GM23338 (cell line): ENCODE results near the gene MPIG6B. TPM values are rescaled to one million over a fixed set of nuclear protein-coding genes. Genes with fewer than 3 reads are reported as not detected.

Experiments
- ATAC-seq: fragments of 200-7000 bp; cut with Tn5 transposase; 3 replicates; pipeline ENCODE4 v1.9.1; 2020
- DNase-seq: peaks from one replicate; pipeline ENCODE4 v3.0.0-alpha.2; 2015; ENCODE audit warnings: low spot score
- H2AFZ ChIP-seq: fragments of 200-600 bp; sonication (generic); 2 replicates; pipeline ENCODE4 v1.8.0; 2016; ENCODE audit warnings: antibody characterized with exemption, mild to moderate bottlenecking, moderate library complexity
- H3F3A ChIP-seq: fragments of 200-600 bp; sonication (generic); replicated peaks from 2 replicates; pipeline ENCODE4 v1.8.0; 2017; ENCODE audit warnings: antibody characterized with exemption, mixed run types, low read depth
- H3K27ac ChIP-seq: fragments of 200-600 bp; sonication (generic); 2 replicates; pipeline ENCODE4 v1.6.1; 2016; ENCODE audit warnings: low read depth
- H3K27me3 ChIP-seq: fragments of 200-600 bp; sonication (generic); 2 replicates; pipeline ENCODE4 v1.8.0; 2016; ENCODE audit warnings: mild to moderate bottlenecking, mixed run types, moderate library complexity; ENCODE audit not compliant: insufficient read depth
- H3K36me3 ChIP-seq: fragments of 200-600 bp; sonication (generic); 2 replicates; pipeline ENCODE4 v1.8.0; 2016; ENCODE audit warnings: mild to moderate bottlenecking; ENCODE audit not compliant: insufficient read depth
- H3K4me1 ChIP-seq: fragments of 200-600 bp; sonication (generic); 2 replicates; pipeline ENCODE4 v1.8.0; 2016; ENCODE audit warnings: mild to moderate bottlenecking, moderate library complexity; ENCODE audit not compliant: insufficient read depth
- H3K4me2 ChIP-seq: fragments of 200-600 bp; sonication (generic); 2 replicates; pipeline ENCODE4 v1.7.1; 2017; ENCODE audit warnings: mixed run types
- H3K4me3 ChIP-seq: fragments of 200-600 bp; sonication (generic); 2 replicates; pipeline ENCODE4 v1.6.1; 2016; ENCODE audit warnings: mixed run types
- H3K79me2 ChIP-seq: fragments of 200-600 bp; sonication (generic); replicated peaks from 2 replicates; pipeline ENCODE4 v1.8.0; 2017; ENCODE audit warnings: mild to moderate bottlenecking; ENCODE audit not compliant: insufficient read depth
- H3K9me2 ChIP-seq: fragments of 200-600 bp; sonication (generic); 2 replicates; pipeline ENCODE4 v1.8.0; 2017; ENCODE audit not compliant: insufficient read depth
- H4K20me1 ChIP-seq: fragments of 200-600 bp; sonication (generic); replicated peaks from 2 replicates; pipeline ENCODE4 v1.8.0; 2017; ENCODE audit warnings: mild to moderate bottlenecking; ENCODE audit not compliant: insufficient read depth
- H3K27ac Mint-ChIP-seq: 2 replicates; pipeline ENCODE4 v1.8.0; 2020; ENCODE audit warnings: inconsistent platforms, mild to moderate bottlenecking, moderate library complexity, mixed read lengths
- H3K27me3 Mint-ChIP-seq: 3 replicates; pipeline ENCODE4 v1.8.0; 2022; ENCODE audit warnings: low read depth, mild to moderate bottlenecking, moderate library complexity, mixed read lengths, inconsistent platforms; ENCODE audit not compliant: insufficient read depth, poor library complexity
- H3K36me3 Mint-ChIP-seq: 3 replicates; pipeline ENCODE4 v1.8.0; 2021; ENCODE audit warnings: low read depth, mild to moderate bottlenecking, inconsistent platforms, moderate library complexity, mixed read lengths
- H3K4me1 Mint-ChIP-seq: 3 replicates; pipeline ENCODE4 v1.8.0; 2020; ENCODE audit warnings: mild to moderate bottlenecking, inconsistent platforms, mixed read lengths
- H3K4me3 Mint-ChIP-seq: 3 replicates; pipeline ENCODE4 v1.8.0; 2021; ENCODE audit warnings: moderate library complexity, mild to moderate bottlenecking, inconsistent platforms, mixed read lengths
- H3K9me3 Mint-ChIP-seq: 3 replicates; pipeline ENCODE4 v1.8.0; 2020; ENCODE audit warnings: moderate library complexity, mild to moderate bottlenecking, inconsistent platforms, mixed read lengths
- ETS1 ChIP-seq: IDR thresholded peaks from 2 replicates; pipeline ENCODE4 v1.6.1; 2016; ENCODE audit warnings: antibody characterized with exemption
- EZH2 ChIP-seq: fragments of 200-600 bp; sonication (generic); IDR thresholded peaks from one replicate; pipeline ENCODE4 v1.8.0; 2017; ENCODE audit warnings: antibody characterized with exemption, mild to moderate bottlenecking, low read depth; ENCODE audit not compliant: unreplicated experiment
- EZH2phosphoT487 ChIP-seq: fragments of 200-600 bp; sonication (generic); IDR thresholded peaks from one replicate; pipeline ENCODE4 v1.8.1; 2018; ENCODE audit warnings: antibody characterized with exemption; ENCODE audit not compliant: unreplicated experiment
- JUNB ChIP-seq: IDR thresholded peaks from one replicate; pipeline ENCODE4 v1.6.1; 2016; ENCODE audit warnings: antibody characterized with exemption; ENCODE audit not compliant: unreplicated experiment
- NANOG ChIP-seq: IDR thresholded peaks from 2 replicates; pipeline ENCODE4 v1.6.1; 2016; ENCODE audit warnings: antibody characterized with exemption, borderline replicate concordance
- POLR2AphosphoS5 ChIP-seq: IDR thresholded peaks from 2 replicates; pipeline ENCODE4 v1.6.1; 2016; ENCODE audit warnings: antibody characterized with exemption, low read depth
- ZNF114 ChIP-seq: fragments of 250-450 bp; sonication (Bioruptor Pico); IDR thresholded peaks from 2 replicates; pipeline ENCODE4 v1.5.0; 2020; ENCODE audit warnings: mild to moderate bottlenecking, moderate library complexity
- ZNF331 ChIP-seq: fragments of 250-450 bp; sonication (Bioruptor Pico); IDR thresholded peaks from 2 replicates; pipeline ENCODE4 v1.5.0; 2020; ENCODE audit warnings: low read depth, mild to moderate bottlenecking, moderate library complexity
- polyA plus RNA-seq: library from polyadenylated mRNA; unstranded; fragments of >200 nt; fragmentation: Nextera tagmentation; extraction: Ambion mirVana; gene quantifications from 2 replicates; pipeline ENCODE4 v1.2.1, GENCODE V29; 2016
- total RNA-seq: library from RNA; depleted of rRNA; stranded (reverse); fragments of >200 nt; shearing (Covaris generic); gene quantifications from 2 replicates; pipeline ENCODE4 v1.2.3, GENCODE V29; 2014
- TF ChIP-seq, protein P1 (sequence below): fragments of 250-450 bp; sonication (Bioruptor Pico); IDR thresholded peaks from 2 replicates; pipeline ENCODE4 v1.5.0; 2020; ENCODE audit warnings: mild to moderate bottlenecking, moderate library complexity

MPIG6B gene
- total and polyA plus RNA-seq, 2 experiments from 2014 or later: 0.13 TPM; not detected in 1

- Histone ChIP-seq H3K27ac (no peak overlapping the region), H4K20me1 (no peaks in the 10 kb centered on the region), H3K36me3 (peaks cover 6% of the 10 kb centered on the region; the same call in 1 of the 2 replicates), H3K4me1 (no peaks in the 10 kb centered on the region), H3K27me3 (no peaks in the 10 kb centered on the region), H2AFZ (no peak overlapping the region), H3F3A (no peaks in the 10 kb centered on the region), H3K79me2 (no peaks in the 10 kb centered on the region), H3K4me3 (no peak overlapping the region), H3K4me2 (no peak overlapping the region), H3K9me2 (no peaks in the 10 kb centered on the region)
- ATAC-seq (no peak), DNase-seq (no peak)
- Mint-ChIP-seq H3K36me3 (peaks cover 21% of the 10 kb centered on the region), H3K9me3 (no peaks in the 10 kb centered on the region), H3K4me3 (no peak overlapping the region), H3K4me1 (no peaks in the 10 kb centered on the region; the same call in 2 of the 3 replicates), H3K27me3 (peaks cover 3% of the 10 kb centered on the region), H3K27ac (no peak overlapping the region)
- TF ChIP-seq EZH2phosphoT487: no peak
- no peak for TF ChIP-seq ETS1
- no peak for TF ChIP-seq ZNF114 (CRISPR knock-in tag)
- no peak for TF ChIP-seq EZH2
Observed at GRCh38 chr6:31691564-31692108, 31.5 kb upstream of the MPIG6B start.

DNA sequence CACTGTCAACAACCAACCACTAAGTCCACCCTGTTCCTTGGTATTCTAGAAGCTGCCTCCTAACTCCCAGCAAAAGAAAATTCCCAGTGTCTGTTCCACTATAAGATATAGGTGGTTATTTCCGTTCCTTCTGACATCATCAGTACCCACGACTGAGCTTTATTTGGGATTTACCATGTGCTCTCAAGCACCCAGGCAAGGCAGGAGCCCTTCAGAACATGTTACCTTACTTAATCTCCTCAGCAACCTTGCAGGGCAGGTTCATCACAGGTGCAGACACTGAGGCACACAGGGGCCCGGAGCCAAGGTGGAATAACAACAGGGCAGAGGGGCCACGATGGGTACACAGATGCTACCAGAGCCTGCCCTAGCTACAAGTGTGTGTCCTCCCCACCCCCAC lies 30.8 kb upstream of the MPIG6B start:
- Mint-ChIP-seq H3K4me3 (no peak overlapping the region), H3K4me1 (no peaks in the 10 kb centered on the region), H3K9me3 (no peaks in the 10 kb centered on the region), H3K27ac (no peak overlapping the region), H3K36me3 (peaks cover 22% of the 10 kb centered on the region), H3K27me3 (peaks cover 3% of the 10 kb centered on the region)
- Histone ChIP-seq H4K20me1 (no peaks in the 10 kb centered on the region), H3K36me3 (peaks cover 6% of the 10 kb centered on the region; the same call in 1 of the 2 replicates), H3F3A (no peaks in the 10 kb centered on the region), H3K4me1 (no peaks in the 10 kb centered on the region), H3K9me2 (no peaks in the 10 kb centered on the region), H2AFZ (no peak overlapping the region), H3K4me2 (no peak overlapping the region), H3K27ac (no peak overlapping the region), H3K27me3 (no peaks in the 10 kb centered on the region), H3K4me3 (no peak overlapping the region), H3K79me2 (no peaks in the 10 kb centered on the region)
- no peak for ATAC-seq
- DNase-seq: no peak
- TF ChIP-seq JUNB (no peak), ZNF331 (no peak), ETS1 (no peak), NANOG (no peak), EZH2 (no peak), POLR2AphosphoS5 (no peak), EZH2phosphoT487 (no peak)
- TF ChIP-seq, protein P1, sequence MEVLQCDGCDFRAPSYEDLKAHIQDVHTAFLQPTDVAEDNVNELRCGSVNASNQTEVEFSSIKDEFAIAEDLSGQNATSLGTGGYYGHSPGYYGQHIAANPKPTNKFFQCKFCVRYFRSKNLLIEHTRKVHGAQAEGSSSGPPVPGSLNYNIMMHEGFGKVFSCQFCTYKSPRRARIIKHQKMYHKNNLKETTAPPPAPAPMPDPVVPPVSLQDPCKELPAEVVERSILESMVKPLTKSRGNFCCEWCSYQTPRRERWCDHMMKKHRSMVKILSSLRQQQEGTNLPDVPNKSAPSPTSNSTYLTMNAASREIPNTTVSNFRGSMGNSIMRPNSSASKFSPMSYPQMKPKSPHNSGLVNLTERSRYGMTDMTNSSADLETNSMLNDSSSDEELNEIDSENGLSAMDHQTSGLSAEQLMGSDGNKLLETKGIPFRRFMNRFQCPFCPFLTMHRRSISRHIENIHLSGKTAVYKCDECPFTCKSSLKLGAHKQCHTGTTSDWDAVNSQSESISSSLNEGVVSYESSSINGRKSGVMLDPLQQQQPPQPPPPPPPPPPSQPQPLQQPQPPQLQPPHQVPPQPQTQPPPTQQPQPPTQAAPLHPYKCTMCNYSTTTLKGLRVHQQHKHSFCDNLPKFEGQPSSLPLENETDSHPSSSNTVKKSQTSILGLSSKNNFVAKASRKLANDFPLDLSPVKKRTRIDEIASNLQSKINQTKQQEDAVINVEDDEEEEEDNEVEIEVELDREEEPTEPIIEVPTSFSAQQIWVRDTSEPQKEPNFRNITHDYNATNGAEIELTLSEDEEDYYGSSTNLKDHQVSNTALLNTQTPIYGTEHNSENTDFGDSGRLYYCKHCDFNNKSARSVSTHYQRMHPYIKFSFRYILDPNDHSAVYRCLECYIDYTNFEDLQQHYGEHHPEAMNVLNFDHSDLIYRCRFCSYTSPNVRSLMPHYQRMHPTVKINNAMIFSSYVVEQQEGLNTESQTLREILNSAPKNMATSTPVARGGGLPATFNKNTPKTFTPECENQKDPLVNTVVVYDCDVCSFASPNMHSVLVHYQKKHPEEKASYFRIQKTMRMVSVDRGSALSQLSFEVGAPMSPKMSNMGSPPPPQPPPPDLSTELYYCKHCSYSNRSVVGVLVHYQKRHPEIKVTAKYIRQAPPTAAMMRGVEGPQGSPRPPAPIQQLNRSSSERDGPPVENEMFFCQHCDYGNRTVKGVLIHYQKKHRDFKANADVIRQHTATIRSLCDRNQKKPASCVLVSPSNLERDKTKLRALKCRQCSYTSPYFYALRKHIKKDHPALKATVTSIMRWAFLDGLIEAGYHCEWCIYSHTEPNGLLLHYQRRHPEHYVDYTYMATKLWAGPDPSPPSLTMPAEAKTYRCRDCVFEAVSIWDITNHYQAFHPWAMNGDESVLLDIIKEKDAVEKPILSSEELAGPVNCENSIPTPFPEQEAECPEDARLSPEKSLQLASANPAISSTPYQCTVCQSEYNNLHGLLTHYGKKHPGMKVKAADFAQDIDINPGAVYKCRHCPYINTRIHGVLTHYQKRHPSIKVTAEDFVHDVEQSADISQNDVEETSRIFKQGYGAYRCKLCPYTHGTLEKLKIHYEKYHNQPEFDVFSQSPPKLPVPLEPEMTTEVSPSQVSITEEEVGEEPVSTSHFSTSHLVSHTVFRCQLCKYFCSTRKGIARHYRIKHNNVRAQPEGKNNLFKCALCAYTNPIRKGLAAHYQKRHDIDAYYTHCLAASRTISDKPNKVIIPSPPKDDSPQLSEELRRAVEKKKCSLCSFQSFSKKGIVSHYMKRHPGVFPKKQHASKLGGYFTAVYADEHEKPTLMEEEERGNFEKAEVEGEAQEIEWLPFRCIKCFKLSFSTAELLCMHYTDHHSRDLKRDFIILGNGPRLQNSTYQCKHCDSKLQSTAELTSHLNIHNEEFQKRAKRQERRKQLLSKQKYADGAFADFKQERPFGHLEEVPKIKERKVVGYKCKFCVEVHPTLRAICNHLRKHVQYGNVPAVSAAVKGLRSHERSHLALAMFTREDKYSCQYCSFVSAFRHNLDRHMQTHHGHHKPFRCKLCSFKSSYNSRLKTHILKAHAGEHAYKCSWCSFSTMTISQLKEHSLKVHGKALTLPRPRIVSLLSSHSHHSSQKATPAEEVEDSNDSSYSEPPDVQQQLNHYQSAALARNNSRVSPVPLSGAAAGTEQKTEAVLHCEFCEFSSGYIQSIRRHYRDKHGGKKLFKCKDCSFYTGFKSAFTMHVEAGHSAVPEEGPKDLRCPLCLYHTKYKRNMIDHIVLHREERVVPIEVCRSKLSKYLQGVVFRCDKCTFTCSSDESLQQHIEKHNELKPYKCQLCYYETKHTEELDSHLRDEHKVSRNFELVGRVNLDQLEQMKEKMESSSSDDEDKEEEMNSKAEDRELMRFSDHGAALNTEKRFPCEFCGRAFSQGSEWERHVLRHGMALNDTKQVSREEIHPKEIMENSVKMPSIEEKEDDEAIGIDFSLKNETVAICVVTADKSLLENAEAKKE (CRISPR knock-in tag): no peak
